CD4-positive, alpha-beta T cell treated with Interleukin-10 for 1 hour (primary cell): ENCODE measurements around the gene THAP11.
"Not testable (repeated sequence)": the region's sequence is repeated elsewhere in the genome, so short reads cannot be mapped to it uniquely, and the experiment has no call there.

ENCODE experiments used
- DNase-seq: peaks from one replicate; pipeline ENCODE4 v3.0.0-alpha.2; 2020

THAP11 gene

DNA sequence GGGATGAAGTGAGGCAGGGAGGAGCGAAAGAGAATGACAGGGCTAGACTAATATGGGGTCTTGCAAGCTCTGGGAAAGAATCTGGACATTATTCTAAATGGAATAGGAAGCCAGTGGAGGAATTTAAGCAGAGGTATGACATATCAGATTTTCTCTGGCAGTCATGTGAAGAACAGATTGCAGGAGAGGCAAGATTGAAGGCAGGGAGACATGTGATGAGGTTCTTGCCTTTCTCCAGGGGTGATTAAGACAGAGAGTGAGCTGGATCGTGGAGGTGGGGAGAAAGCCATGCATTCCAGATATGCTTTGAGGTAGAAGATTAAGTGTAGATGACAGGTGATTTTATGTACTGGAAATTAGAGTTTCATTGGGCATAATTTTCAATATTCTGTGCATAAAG, 4.3 kb upstream of the THAP11 start:
- DNase-seq, result no peak

DNA sequence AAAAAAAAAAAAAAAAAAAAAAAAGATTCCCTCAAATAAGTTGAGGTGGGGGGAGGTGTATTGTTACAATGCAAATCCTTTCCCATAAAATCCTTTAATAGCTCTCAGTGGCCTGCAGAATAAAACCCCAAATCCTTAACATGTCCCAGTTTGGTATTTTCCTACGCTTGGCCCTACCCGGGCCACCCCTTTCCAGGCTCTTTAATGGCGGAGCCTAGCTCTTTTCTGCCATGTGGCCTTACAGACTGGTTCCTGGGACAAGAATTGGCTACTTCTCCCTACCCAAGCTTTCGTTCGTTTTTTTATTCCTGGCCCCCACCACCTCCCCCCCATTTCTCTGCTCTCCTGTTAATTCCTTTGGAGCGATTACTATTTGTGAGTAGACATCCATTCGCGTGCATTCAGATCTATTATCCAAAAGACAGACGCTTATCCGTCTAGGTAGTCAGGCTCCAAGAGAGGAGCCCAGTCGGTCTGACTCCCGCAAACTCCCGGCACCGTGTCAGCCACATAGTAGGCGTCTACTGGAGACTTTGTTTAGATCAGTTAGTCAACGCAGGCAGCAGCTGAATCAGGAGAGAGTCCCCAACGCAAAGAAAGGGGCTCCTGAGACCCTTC, 813 bp upstream of the THAP11 start:
- no peak for DNase-seq

DNA sequence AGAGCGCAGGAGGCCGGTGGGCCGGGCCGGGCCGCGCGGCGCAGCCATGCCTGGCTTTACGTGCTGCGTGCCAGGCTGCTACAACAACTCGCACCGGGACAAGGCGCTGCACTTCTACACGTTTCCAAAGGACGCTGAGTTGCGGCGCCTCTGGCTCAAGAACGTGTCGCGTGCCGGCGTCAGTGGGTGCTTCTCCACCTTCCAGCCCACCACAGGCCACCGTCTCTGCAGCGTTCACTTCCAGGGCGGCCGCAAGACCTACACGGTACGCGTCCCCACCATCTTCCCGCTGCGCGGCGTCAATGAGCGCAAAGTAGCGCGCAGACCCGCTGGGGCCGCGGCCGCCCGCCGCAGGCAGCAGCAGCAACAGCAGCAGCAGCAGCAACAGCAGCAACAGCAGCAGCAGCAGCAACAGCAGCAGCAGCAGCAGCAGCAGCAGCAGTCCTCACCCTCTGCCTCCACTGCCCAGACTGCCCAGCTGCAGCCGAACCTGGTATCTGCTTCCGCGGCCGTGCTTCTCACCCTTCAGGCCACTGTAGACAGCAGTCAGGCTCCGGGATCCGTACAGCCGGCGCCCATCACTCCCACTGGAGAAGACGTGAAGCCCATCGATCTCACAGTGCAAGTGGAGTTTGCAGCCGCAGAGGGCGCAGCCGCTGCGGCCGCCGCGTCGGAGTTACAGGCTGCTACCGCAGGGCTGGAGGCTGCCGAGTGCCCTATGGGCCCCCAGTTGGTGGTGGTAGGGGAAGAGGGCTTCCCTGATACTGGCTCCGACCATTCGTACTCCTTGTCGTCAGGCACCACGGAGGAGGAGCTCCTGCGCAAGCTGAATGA, 606 bp downstream of the THAP11 start:
- DNase-seq, result peak; percentile 70

DNA sequence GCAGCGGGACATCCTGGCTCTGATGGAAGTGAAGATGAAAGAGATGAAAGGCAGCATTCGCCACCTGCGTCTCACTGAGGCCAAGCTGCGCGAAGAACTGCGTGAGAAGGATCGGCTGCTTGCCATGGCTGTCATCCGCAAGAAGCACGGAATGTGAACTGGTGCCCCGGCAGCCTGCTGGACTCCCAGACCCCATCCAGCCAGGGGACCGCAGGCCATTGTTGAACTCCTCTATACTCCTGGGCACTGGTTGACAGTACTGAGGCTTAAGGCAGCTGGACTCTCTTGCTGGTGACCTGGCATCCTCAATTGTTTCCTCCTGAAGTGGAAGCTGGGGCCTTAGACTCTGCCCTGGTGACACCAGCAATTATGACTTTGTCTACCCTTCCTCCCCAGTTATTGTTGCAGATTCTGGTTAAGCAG, 1.2 kb downstream of the THAP11 start:
- no peak for DNase-seq

DNA sequence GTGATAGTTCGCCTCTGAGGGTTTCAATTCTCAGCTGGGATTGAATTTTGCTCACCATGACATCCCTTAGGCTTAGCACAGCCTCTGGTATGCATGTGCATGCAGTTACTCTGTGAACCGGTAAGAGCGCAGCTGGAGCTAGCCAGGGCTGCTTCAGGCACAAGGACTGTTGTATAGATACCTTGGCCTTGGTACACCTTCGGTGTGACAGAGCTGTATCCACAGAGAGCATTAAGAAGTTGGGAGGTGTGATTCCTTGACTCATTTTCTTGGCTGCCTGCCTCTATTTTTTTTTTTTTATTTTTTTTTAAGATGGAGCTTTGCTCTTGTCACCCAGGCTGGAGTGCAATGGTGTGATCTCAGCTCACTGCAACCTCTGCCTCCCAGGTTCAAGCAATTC, 2.4 kb downstream of the THAP11 start:
- DNase-seq, result no peak

DNA sequence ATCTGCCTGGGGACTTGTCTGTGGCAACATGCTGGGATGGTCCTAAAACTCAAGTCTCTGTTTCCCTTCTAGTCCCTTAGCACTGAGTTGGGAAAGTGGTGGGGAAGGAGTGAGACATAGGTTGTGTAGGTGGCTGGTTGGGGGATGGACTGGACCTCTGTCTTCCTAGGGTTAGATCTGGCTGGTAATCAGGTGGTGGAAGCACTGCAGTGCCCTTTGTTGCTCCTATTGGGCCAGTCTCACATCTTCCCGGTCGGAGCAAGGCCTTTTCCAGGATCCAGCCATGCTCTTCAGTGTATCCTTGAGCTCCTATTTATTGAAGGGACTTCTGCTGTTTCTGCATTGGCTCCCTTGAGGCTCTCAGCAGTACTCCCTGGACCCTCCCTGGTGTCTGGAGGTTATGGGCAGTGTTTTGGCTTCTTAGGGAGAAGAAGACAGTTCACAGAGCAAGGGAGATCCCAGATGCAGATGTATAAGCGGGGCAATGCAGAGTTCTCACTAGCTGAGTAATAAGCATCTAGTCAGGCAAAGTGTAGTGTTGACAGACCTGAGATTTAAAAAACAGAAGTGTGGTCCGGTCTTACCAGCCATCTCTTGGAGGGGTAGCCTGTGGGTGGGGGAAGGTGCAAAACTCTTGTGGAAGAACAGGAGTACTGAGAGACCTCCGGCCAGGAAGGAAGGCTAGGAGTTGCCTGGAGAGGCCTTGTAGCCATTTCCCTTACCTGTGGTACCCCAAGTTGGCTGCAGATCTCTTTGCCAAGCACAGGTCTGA, 3.4 kb downstream of the THAP11 start:
- DNase-seq, result no peak

DNA sequence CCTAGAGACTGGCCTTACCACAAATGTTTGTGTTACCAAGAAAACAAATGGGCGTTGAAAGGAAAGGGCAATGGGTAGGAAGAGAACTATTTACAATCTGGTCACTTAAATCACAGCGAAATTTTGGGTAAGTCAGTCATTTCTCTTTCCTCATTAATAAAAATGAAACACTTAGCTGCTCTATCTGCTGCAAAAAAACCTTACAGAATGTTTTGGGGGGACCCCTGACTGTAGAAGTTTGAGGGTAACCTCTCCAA, 3.9 kb downstream of the THAP11 start:
- no peak for DNase-seq

DNA sequence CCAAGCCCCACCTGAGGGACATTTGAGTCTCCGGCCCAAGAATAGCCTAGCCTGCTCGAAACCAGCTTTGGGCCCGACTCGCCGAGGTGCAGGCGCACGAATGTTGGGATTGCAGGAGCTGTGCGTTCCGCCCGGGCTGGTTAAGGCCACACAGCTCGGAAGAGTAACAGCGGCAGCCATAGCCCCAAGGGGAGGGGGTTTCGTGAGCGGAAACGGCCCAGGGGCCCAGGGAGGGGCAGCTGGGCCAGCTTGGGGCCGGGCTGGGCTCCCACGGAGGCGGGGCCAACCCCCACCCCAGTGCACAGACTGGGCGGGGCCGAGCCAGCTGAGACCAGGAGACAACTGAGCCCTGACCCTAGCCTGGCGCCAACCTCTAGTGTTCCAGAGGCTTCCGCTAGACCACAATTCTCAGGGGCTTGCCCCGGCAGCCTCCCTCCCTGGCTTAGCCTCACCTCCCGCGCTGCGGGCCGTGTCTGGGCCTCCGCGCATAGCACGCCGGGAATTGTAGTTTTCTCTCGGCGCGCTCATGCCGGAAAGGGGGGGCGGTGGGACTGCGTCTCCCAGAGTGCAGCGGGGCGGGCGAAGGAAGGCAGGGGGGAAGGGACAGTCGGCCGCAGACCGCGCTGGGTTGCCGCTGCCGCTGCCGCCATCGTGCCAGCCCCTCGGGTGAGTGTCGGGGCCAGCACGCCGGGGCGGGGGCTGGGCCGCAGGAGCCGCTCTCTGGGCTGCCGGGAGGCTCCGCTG, 4.4 kb downstream of the THAP11 start, which contains the start of gene NUTF2:
NUTF2 (plus strand) TSS at position 614 of the 744 bp plus-strand sequence. CDS start 18,198 bp downstream, outside the sequence.
- peak; percentile 96 for DNase-seq

DNA sequence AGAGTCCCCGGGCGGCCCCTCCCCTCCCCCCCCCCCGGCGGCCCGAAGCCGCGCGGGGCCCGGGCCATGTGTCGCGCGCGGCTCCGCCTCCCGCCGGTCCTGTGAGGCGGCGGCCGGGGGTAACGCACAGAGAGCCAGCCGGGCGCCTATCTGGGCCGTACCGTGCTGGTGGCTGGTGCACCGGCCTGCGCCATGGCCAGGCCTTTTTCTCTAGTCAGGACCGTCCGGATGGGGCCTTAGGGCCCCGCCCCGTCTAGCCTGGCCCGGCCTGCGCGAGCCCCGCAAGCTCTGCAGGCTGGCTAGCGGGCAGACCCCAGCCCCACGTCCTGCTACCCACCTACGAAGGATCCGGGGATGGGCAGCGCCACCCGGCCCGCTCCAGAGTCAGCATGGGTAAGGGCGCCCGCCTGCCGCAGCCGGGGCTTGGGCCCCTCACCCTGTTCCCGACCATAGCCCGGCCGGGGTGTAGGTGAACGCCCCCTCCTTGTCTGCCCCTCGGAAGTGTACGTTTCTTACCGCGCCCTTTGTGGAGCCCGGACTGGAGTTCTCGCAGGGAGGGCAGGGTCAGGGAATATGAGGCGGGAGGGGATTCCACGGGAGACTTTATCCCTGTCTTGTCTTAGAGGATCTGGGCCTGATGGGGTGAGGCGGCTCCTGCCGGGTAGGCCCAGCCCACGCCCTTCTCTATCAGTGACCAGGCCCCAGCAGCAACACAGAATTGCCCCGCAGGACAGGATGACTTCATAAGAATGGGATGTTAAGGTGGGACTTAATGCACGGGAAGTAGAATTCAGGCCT, 5.1 kb downstream of the THAP11 start, which contains the start of gene CENPT:
CENPT (minus strand) TSS at position 630 of the 798 bp plus-strand sequence. CDS start 13,834 bp downstream, outside the sequence.
- DNase-seq, result no peak

DNA sequence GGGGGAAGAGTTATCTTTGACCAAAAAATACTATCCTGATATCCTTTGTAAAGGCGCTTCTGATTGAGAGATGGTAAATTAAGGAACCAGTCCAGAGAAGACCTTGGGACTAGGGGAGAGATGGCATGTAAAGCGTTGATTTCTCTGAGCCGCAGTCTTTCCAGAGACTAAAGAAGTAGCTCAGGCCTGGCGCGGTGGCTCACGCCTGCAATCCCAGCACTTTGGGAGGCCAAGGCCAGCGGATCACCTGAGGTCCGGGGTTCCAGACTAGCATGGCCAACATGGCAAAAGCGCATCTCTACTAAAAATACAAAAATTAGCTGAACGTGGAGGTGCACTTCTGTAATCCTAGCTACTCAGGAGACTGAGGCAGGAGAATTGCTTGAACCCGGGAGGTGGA, 6.0 kb downstream of the THAP11 start:
- DNase-seq, result no peak

DNA sequence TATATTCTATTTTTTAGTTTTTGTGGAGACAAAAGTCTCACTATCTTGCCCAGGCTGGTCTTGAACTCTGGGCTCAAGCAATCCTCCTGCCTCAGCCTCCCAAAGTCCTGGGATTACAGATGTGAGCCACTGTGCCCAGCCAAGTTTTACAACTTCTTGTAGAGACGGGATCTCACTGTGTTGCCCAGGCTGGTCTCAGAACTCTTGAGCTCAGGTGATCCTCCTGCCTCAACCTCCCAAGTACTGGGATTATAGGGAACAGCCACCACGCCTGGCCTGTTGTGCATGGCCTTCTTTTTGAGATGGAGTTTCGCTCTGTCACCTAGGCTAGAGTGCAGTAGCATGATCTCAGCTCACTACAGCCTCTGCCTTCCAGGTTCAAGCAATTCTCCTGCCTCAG, 11.6 kb downstream of the THAP11 start:
- DNase-seq, result no peak

DNA sequence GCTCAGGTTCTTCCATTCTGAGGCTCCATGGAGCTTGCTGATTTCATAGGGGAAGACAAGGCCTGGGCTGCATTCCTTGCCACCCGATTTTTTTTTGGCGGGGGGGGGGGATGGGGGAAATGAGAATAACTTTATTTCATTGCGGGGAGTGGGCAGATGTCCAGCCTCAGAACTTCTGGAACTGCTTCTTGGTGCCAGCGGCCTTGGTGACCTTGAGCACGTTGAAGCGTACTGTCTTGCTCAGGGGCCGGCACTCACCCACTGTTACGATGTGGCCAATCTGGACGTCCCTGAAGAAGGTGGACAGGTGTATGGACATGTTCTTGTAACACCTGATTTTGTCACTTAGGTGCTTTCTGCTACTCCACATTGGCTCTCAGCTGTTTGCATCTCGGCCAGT, 13.7 kb downstream of the THAP11 start:
- no peak for DNase-seq

DNA sequence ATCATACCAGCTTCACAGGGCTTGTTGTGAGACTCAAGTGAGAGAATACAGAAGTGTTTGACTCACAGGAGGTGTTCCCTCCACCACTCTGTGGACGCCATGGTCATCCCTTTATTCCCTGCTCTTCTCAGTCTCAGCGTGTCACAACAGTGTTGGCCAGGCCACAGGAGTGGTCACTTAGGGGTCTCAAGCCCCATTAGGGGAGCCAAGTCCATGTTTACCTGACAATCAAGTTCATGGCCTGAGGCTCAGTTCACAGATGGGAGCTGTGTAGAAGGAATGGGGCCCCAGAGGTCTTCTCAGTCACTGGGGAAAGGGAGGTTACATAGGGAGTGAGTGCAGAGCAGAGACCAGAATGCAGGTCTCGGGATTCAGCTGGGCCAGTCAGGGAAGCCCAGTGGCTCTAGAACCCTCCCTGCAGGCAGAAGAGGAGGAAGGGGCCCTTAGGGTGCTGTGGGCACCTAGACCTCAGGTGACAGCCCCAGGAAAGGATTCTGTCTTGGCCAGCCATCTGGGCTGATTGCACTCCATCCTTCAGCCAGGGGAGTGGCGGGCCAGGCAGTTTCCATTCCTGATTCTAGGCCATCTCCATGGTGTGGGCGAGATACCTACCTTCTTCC, 14.9 kb downstream of the THAP11 start:
- DNase-seq, result no peak

DNA sequence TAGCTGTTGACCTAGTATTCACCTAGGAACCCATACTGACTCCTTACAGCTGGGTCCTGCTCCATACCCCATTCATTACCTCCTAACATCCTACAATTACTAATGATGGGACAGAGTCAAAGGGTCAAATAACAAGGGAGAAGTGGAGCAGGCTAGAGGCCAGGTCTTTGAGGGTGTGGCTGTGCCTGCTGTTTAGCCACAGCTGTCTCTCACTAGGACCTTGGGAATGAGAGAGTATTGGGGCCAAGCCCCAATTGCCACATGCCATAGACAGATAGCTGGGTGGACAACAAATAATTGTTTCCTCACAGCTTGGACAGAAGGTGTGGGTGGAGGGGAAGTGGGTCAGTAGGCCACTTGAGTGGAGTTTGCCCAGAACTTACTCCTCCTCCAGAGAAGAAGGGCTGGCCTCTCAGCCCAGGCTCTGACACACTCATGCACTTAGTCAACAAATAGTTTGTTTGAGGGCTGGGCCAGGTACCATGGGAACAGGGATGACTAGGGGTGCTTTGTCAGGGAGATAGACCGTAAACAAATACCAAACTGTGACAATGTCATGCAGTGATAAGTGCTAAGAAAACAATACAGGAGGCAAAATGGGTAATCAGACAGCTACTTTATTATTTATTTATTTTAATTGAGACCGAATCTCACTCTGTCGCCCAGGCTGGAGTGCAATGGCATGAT, 15.6 kb downstream of the THAP11 start:
- peak; percentile 41 for DNase-seq

DNA sequence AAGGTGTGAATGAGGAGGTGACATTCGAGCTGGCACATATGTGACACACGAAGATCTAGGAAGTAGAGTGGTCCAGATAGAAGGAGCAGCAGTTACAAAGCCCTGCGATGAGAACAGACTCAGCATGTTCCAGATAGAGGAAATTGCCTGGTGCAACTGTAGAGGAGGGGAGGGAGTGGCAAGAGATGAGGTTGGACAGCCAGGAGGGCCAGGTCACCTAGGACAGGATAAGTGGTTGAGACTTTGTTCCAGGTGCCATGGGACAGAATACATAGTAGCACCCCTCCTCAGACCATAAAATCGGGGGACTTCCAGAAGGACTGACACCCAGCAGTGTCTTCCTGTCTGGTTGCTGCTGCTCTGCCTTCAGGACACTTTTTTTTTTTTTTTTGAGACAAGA, 16.4 kb downstream of the THAP11 start:
- DNase-seq, result peak; percentile 8

DNA sequence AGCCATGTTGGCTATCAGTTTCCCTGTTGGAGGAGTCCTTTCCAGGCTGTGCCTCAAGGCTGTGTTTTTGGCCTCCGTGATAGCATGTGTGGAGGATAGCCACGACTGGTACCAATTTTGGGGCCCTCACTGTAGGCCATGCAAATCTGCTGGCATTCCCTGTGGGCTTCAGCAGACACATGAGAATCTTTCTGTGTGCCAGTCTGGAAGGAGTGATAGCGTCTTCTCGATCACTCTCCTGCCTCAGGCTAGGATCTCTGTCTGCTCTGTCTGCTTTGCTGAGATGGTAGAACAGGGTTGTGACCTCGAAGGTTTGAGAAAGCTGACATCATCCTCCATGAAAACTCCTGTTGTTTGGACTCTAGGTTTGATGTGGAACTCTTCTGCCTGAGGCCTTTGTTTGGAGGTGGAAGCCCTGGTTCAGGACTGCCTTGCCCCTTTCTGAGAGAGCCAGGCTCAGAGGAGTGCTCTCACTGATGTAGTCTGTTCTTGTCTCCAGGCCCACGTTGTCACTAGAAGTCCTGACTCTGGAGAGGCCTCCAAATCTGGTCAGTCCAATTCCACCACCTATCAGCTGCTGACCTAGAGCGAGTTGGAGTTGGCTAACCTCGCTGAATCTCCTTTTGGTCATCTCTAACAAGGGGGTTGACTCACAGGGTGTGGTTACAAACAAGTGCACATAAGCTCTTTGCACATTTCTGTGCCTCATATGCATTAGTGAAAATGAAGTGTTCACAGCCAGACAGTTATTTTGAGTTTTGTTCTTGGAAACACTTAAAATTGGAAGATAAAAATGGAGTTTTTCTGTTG, 18.7 kb downstream of the THAP11 start:
- DNase-seq, result no peak

DNA sequence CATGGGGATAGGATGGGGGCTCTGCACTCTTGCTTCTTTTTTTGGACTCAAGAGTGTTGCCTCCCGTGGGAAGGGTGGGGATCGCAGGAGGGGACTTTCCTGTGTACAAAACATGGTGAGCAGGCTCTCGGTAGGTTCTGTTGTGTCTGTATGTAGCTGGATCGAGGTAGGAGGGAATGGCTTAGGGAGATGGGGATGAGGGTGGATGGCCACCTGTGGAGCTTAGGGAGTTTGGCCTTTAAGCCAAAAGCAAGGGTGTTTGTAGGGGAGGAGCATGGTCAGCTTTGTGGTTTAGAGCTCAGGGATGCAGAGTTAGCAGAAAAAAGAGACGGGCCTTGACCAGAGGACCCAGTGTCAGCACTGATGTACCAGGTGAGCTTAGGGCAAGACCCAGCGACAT, 19.8 kb downstream of the THAP11 start:
- no peak for DNase-seq

DNA sequence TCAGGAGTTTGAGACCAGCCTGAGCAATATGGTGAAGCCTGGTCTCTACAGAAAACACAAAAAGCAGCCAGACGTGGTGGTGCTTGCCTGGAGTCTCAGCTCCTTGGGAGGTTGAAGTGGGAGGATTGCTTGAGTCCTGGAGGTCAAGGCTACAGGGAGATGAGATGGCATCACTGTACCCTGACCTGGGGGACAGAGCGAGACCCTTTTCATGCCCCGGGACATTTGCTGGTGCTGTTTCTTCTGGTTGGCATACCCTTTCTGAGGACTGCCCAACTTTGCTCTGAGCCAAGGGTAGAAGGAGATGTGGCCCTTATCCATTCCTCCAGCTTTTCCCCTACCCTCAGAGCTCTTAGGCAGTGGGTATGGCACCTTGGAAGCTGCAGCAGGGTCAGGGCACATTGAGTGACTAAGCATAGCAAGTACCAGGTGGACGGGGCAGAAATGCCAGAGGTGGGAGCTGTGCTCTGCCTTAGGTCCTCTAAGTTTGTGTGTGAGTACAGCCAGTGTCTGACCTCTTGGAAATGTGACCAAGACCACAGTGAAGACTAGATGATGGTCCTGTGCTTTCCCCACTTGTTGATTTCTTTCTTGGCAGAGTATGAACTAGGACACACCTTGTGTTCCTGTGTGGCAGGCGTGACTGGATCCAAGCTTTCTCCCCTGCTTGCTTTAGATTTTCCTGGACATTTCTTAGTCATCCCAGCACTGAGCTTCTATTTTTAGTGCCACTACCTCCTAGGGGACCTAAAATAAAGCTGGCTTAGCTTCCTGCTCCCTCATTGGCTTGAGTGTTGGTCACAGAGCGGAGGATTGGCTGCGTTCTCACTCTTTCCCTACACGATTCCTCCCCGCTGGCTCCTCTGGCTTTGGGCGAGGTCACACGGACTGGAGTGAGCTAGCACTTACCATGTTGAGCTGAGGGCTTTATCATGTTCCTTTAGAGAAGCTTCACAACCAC, 20.8 kb downstream of the THAP11 start:
- DNase-seq, result no peak

DNA sequence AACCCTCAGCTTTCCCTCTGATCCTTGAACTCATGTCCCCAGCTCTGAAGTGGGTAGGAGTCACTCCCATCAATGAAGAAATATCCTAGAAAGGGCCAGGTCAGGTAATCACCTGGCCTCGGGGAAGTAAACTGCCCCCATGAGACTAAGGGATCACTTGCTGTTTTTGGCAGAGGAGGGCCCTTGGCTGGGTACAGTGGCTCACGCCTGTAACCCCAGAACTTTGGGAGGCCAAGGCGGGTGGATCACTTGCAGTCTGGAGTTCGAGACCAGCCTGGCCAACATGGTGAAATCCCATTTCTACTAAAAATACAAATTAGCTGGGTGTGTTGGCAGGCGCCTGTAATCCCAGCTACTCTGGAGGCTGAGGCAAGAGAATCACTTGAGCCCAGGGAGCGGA, 21.9 kb downstream of the THAP11 start:
- not testable (repeated sequence) for DNase-seq
